Lung (tissue), 12 donors: Measurements from ENCODE around the gene B4GALT2. TPM values are rescaled to one million over a fixed set of nuclear protein-coding genes. Genes with fewer than 3 reads are reported as not detected.
A peak's percentile ranks its signal among the peaks of the same experiment; 100 is the strongest.

ENCODE experiments used
- ATAC-seq: fragments of 200-7000 bp; cut with Tn5 transposase; one replicate; pipeline ENCODE4 v1.9.1; 2020; ENCODE audit warnings: moderate number of reproducible peaks; ENCODE audit not compliant: insufficient read depth, low FRiP score
- DNase-seq, 3 donors: peaks; one replicate each; pipeline ENCODE4 v3.0.0-alpha.2; 2013 to 2017
- H3K27ac ChIP-seq, 2 donors: one replicate each; pipeline ENCODE4 v1.5.1; 2013; ENCODE audit warnings: mild to moderate bottlenecking in 2 of 2, moderate library complexity in 2 of 2, control low read depth in 1 of 2, inconsistent platforms in 1 of 2, low read depth in 1 of 2, low read length in 1 of 2
- H3K27me3 ChIP-seq, 3 donors: one replicate each; pipeline ENCODE4 v1.5.1; 2013; ENCODE audit warnings: low read length in 2 of 3; ENCODE audit not compliant: control insufficient read depth in 3 of 3, insufficient read depth in 3 of 3
- H3K36me3 ChIP-seq, 4 donors: one replicate each; pipeline ENCODE4 v1.5.1; 2013; ENCODE audit warnings: low read length in 4 of 4, mild to moderate bottlenecking in 1 of 4, moderate library complexity in 1 of 4; ENCODE audit not compliant: control insufficient read depth in 4 of 4, insufficient read depth in 4 of 4
- H3K4me1 ChIP-seq, 5 donors: one replicate each; pipeline ENCODE4 v1.5.1; 2013; ENCODE audit warnings: low read length in 5 of 5, mild to moderate bottlenecking in 2 of 5, moderate library complexity in 1 of 5; ENCODE audit not compliant: control insufficient read depth in 5 of 5, insufficient read depth in 5 of 5
- H3K4me3 ChIP-seq: one replicate; pipeline ENCODE4 v1.5.1; 2013; ENCODE audit warnings: mild to moderate bottlenecking, control low read depth, moderate library complexity
- H3K9ac ChIP-seq, 2 donors: one replicate each; pipeline ENCODE4 v1.5.1; 2013; ENCODE audit warnings: low read length in 2 of 2, control low read depth in 1 of 2; ENCODE audit not compliant: insufficient read depth in 1 of 2
- H3K9me3 ChIP-seq, 4 donors: one replicate each; pipeline ENCODE4 v1.5.1; 2013; ENCODE audit warnings: low read length in 3 of 4, mild to moderate bottlenecking in 1 of 4, moderate library complexity in 1 of 4; ENCODE audit not compliant: control insufficient read depth in 4 of 4, insufficient read depth in 3 of 4
- WGBS, 2 donors: extraction: QIAGEN DNeasy Blood & Tissue Kit; methylation state at CpG; one replicate each; pipeline ENCODE4 v1.1.7; 2013; 5-methylcytosine and 5-hydroxymethylcytosine counted together
- polyA plus RNA-seq, 2 donors: library from polyadenylated mRNA; stranded (reverse); fragments of 200-250 nt; gene quantifications; one replicate each; pipeline ENCODE4 v1.2.1, GENCODE V29; 2013
- total RNA-seq, 2 donors: library from RNA; depleted of rRNA in 1 of 2; stranded (reverse); fragments of >200 nt in 1 of 2; gene quantifications; one replicate each; pipeline ENCODE4 v1.2.1, GENCODE V29; 2014 to 2021
- TF ChIP-seq, protein P1 (sequence below): IDR thresholded peaks from 2 replicates; pipeline ENCODE4 v1.5.1; 2012; ENCODE audit warnings: mild to moderate bottlenecking; ENCODE audit errors: control extremely low read depth, extremely low read depth
- donor health status: control.
- donor health status: control.
- donor health status: Bipolar disorder and iron deficiency.
- donor health status: healthy.
- donor health status: DM: yes; HTN: yes; CAD: no.

Gene B4GALT2
- total and polyA plus RNA-seq, 4 donors, result 13.6 to 40.9 (median 30.5) TPM

DNA sequence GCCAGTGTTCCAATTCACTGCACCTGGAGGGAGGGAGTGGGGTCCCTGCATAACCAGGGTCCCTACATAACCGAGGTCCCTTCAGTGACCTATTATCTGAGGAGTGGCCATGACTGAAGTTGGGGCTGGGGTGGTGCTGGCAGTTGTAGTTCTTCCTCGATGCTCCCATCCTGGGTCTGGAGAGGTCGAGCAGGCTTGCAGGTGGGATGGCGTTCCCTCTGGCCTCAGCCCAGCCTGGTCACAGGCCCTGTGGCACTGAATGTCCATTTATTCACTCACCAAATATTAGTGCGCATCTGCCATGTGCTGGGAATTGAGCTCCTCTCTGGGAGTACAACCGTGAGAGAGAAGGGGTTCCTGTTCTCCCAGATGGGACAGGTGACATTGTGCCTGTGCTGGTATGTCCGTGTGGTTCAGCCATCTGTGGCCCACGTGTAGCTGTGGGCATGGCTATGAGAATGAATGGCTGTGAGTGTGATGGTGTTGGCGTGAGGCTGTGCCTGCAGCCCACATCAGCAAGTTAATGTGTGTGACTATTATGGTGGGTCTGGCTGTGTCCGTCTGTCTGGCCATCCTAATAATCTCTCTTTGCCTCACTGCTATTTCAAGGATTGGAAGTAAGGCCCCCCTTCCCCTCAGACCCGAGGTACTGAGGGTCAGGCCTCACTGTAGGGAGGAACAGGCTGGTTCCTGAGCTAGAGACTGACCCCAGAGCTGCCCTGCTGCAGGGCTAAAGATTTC is 56.1 kb downstream of the B4GALT2 start:
- Histone ChIP-seq H3K4me1 (peaks cover 0 to 41% (median 7%) of the 10 kb centered on the region in 5 donors), H3K27me3 (no peaks in the 10 kb centered on the region), H3K4me3 (no peak overlapping the region), H3K27ac (peak overlapping the region in 1 of 2 donors; percentile 12), H3K36me3 (no peaks in the 10 kb centered on the region), H3K9me3 (no peaks in the 10 kb centered on the region), H3K9ac (no peak overlapping the region)
- ATAC-seq (no peak), DNase-seq (no peak)
- 78 to 89% methylated on average over 11 of the region's 11 CpGs for WGBS, 2 donors
- TF ChIP-seq, protein P1, sequence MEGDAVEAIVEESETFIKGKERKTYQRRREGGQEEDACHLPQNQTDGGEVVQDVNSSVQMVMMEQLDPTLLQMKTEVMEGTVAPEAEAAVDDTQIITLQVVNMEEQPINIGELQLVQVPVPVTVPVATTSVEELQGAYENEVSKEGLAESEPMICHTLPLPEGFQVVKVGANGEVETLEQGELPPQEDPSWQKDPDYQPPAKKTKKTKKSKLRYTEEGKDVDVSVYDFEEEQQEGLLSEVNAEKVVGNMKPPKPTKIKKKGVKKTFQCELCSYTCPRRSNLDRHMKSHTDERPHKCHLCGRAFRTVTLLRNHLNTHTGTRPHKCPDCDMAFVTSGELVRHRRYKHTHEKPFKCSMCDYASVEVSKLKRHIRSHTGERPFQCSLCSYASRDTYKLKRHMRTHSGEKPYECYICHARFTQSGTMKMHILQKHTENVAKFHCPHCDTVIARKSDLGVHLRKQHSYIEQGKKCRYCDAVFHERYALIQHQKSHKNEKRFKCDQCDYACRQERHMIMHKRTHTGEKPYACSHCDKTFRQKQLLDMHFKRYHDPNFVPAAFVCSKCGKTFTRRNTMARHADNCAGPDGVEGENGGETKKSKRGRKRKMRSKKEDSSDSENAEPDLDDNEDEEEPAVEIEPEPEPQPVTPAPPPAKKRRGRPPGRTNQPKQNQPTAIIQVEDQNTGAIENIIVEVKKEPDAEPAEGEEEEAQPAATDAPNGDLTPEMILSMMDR, result no peak

DNA sequence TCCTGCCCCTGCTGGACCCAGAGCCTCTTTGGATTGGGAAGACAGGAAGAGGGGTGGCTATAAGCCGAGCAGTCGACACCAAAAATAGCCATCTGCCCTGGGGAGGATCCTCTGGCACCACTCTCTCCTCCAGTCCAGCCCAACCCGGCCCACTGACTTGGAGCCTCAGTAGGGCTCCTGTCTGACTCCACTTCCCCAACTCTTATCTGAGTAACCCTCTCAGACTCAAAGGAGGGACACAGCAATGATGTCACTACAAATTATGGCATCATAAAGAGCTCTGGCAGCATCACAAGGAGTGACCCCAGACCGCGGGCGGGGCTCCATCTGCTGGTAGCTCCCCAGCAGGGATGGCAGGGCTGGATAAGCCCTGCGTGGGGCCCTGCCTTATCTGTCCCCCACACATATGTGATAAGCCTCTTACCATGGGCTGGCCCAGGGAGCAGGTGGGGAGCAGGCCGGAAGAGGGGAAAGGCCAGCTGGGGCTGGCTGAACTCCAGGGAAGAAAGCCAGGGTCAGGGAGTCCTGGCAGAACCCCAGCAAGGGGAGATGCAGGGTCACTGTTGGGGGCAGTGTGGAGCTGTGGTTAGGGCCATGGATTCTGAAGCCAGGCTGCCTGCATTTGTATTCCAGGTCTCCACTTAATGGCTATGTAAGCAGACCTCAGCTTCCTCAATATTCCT is 56.9 kb downstream of the B4GALT2 start:
- H3K9ac ChIP-seq, result no peak overlapping the region
- H3K4me3 ChIP-seq, result no peak overlapping the region
- H3K4me1 ChIP-seq, result peaks cover 0 to 41% (median 7%) of the 10 kb centered on the region in 5 donors
- H3K9me3 ChIP-seq, result no peaks in the 10 kb centered on the region
- H3K36me3 ChIP-seq, result no peaks in the 10 kb centered on the region
- H3K27me3 ChIP-seq, result no peaks in the 10 kb centered on the region
- TF ChIP-seq, protein P1, result no peak
- no peak overlapping the region for H3K27ac ChIP-seq
- ATAC-seq (no peak), DNase-seq (peak in 1 of 3 donors; percentile 45)
- 55 to 72% methylated on average over 8 of the region's 8 CpGs for WGBS, 2 donors

DNA sequence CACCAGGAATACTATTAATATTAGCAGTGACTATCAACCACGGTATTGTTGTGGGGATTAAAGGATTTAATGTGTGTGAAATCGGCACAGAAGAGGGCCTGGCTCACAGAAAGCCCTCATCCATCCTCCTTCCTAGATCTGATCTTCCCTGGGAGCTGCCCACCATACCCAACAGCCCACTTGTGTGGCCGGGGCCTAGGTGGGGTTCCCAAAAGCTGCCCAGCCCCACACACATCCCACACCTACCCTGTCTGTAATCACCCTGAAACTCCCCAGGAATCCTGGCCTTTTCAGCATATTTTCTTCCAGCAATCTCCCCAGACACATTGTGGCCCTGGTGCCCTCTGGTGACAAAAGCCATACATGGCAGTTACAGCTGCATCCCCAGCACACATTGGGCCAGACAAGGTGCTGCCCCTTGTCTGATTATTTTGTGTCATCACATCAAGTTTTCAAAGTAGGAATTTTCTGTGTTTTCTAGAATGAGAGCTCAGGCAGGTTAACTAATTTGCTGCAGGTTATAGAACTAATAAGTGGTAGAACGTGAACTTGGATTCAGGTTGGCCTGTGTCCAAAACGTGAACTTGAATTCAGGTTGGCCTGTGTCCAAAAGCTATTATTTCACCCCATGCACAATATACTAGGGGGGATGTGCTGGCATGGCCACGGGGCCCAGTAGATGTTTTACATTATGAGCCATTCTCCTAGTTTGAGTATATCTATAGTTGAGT is 57.6 kb downstream of the B4GALT2 start:
- Histone ChIP-seq H3K4me1 (peaks cover 0 to 39% (median 7%) of the 10 kb centered on the region in 5 donors), H3K9me3 (no peaks in the 10 kb centered on the region), H3K36me3 (no peaks in the 10 kb centered on the region), H3K27ac (peak overlapping the region in 1 of 2 donors; percentile 55), H3K27me3 (no peaks in the 10 kb centered on the region), H3K4me3 (no peak overlapping the region), H3K9ac (no peak overlapping the region)
- TF ChIP-seq, protein P1, result peak; percentile 76
- DNase-seq (peak; percentile 78 to 83 (median 83)), ATAC-seq (no peak)
- 20 to 37% methylated on average over 6 of the region's 6 CpGs for WGBS, 2 donors
